Posterior vena cava (tissue), 2 donors: Measurements from ENCODE around the gene CFAP77. TPM values are rescaled to one million over a fixed set of nuclear protein-coding genes. Genes with fewer than 3 reads are reported as not detected.
A peak's percentile ranks its signal among the peaks of the same experiment; 100 is the strongest.
"Not testable (repeated sequence)": the region's sequence is repeated elsewhere in the genome, so short reads cannot be mapped to it uniquely, and the experiment has no call there.

ENCODE experiments used
- DNase-seq: peaks from one replicate; pipeline ENCODE4 v3.0.0-alpha.2; 2020; ENCODE audit warnings: low spot score
- intact Hi-C, 2 donors: fragments of 100-400 bp; cut with DNase I; formaldehyde crosslinking; loops; one replicate each; pipeline versions ENCODE4 v1.14.1 to v1.14.2; 2022 to 2023
- long read RNA-seq, 2 donors: library from polyadenylated mRNA; unstranded; transcript quantifications; one replicate each; pipeline ENCODE4 v2.0.0, GENCODE V29; 2020 to 2021
- total RNA-seq, 2 donors: library from RNA; stranded (reverse); fragmentation: NEBNext Ultra II Directional; extraction: Animal tissue kit (Norgen Biotek cat#: 25700); gene quantifications; one replicate each; pipeline ENCODE4 v1.2.1, GENCODE V29; 2021
- donor health status: DM: yes; HTN: yes; CAD: no.
- donor health status: DM: yes; HTN: yes; CAD: no.

The CFAP77 gene
- total RNA-seq, result not detected
- long read RNA-seq, donor 1, result 0 reads
- long read RNA-seq, donor 2, result 0 reads

GRCh38 chr9:132409828-132410528 is at the start of gene CFAP77:
Gene CFAP77 (plus strand): TSS chr9:132410211. CDS start chr9:132410272, 61 bp downstream.
- intact Hi-C loops, result no loop called here
- peak; percentile 84 for DNase-seq

- no peak for DNase-seq
- intact Hi-C loops, result no loop called here
These were observed 45.9 kb upstream of the CFAP77 start for GRCh38 chr9:132364068-132364467.

GRCh38 chr9:132365986-132366385 is 44.0 kb upstream of the CFAP77 start:
- intact Hi-C loops, result no loop called here
- DNase-seq, result no peak

- no peak for DNase-seq
- intact Hi-C loops, result no loop called here
These were observed 43.5 kb upstream of the CFAP77 start for GRCh38 chr9:132366481-132366880.

GRCh38 chr9:132367613-132368313 is 42.2 kb upstream of the CFAP77 start:
- intact Hi-C loops, result no loop called here

GRCh38 chr9:132369421-132369820 is 40.6 kb upstream of the CFAP77 start:
- DNase-seq, result no peak
- intact Hi-C loops, result no loop called here

More at GRCh38 chr9:132367613-132368313, 42.2 kb upstream of the CFAP77 start:
- DNase-seq, result no peak

- intact Hi-C loops, result no loop called here
These were observed 39.4 kb upstream of the CFAP77 start for GRCh38 chr9:132370592-132370991.

GRCh38 chr9:132372177-132373095 is 37.6 kb upstream of the CFAP77 start:
- intact Hi-C loops, result no loop called here
- no peak for DNase-seq

More at GRCh38 chr9:132370592-132370991, 39.4 kb upstream of the CFAP77 start:
- no peak for DNase-seq

GRCh38 chr9:132377769-132378168 is 32.2 kb upstream of the CFAP77 start:
- DNase-seq, intact Hi-C loops: not testable (repeated sequence)

GRCh38 chr9:132378416-132378815 is 31.6 kb upstream of the CFAP77 start:
- DNase-seq, intact Hi-C loops: not testable (repeated sequence)

- no peak for DNase-seq
These were observed 28.0 kb upstream of the CFAP77 start for GRCh38 chr9:132381966-132382541.

GRCh38 chr9:132383462-132383883 is 26.5 kb upstream of the CFAP77 start:
- intact Hi-C loops, result no loop called here
- DNase-seq, result no peak

More at GRCh38 chr9:132381966-132382541, 28.0 kb upstream of the CFAP77 start:
- intact Hi-C loops, result no loop called here

GRCh38 chr9:132384376-132384775 is 25.6 kb upstream of the CFAP77 start:
- intact Hi-C loops, result no loop called here
- no peak for DNase-seq

- intact Hi-C loops, result no loop called here
- DNase-seq, result no peak
These were observed 22.9 kb upstream of the CFAP77 start for GRCh38 chr9:132387133-132387532.

GRCh38 chr9:132390966-132391365 is 19.0 kb upstream of the CFAP77 start:
- intact Hi-C loops, result no loop called here
- no peak for DNase-seq

GRCh38 chr9:132391449-132391848 is 18.6 kb upstream of the CFAP77 start:
- no peak for DNase-seq
- intact Hi-C loops, result no loop called here

GRCh38 chr9:132395560-132395959 is 14.5 kb upstream of the CFAP77 start:
- DNase-seq, result no peak
- intact Hi-C loops, result no loop called here

GRCh38 chr9:132401824-132402223 is 8.2 kb upstream of the CFAP77 start:
- intact Hi-C loops, result no loop called here
- no peak for DNase-seq

GRCh38 chr9:132404228-132404881 is 5.7 kb upstream of the CFAP77 start:
- no peak for DNase-seq
- intact Hi-C loops, result no loop called here
